GM12878 (cell line): ENCODE data around the gene BAZ2B. TPM values are rescaled to one million over a fixed set of nuclear protein-coding genes. Genes with fewer than 3 reads are reported as not detected.

Experiments
- ATAC-seq: fragments of 200-7000 bp; cut with Tn5 transposase; 3 replicates; pipeline ENCODE4 v1.9.1; 2020; ENCODE audit warnings: mild to moderate bottlenecking, moderate library complexity
- BruUV-seq: library from RNA; stranded (reverse); fragments of 400-500 nt; replicated peaks from 2 replicates; lab custom pipeline; 2021; lab: Mats Ljungman, UMichigan
- CTCF ChIA-PET: fragments of 300-600 bp; sonication (Branson Sonifier 250); formaldehyde crosslinking; extraction: SDS; loops from one replicate; lab custom pipeline; 2021; ENCODE audit warnings: inconsistent platforms; lab: Yijun Ruan, JAX
- POLR2A ChIA-PET: fragments of 350-600 bp; formaldehyde crosslinking; extraction: SDS; loops from one replicate; lab custom pipeline; 2021; ENCODE audit warnings: inconsistent platforms; lab: Charles Lee
- RAD21 ChIA-PET: fragments of 300-600 bp; sonication (Branson Sonifier 250); formaldehyde crosslinking; loops from one replicate; lab custom pipeline; 2023; ENCODE audit warnings: antibody characterized with exemption; ENCODE audit not compliant: unreplicated experiment; lab: Charles Lee
- SMC1A ChIA-PET: fragments of 300-600 bp; sonication (Branson Sonifier 250); formaldehyde crosslinking; loops from one replicate; lab custom pipeline; 2023; ENCODE audit not compliant: unreplicated experiment, uncharacterized antibody; lab: Charles Lee
- DNase-seq: peaks from one replicate; pipeline ENCODE4 v3.0.0-alpha.2; 2011; ENCODE audit warnings: low read depth, low spot score
- FAIRE-seq: peaks from 3 replicates; lab custom pipeline; 2011; peaks lifted over from hg19 to GRCh38; lab: Jason Lieb, UNC
- H2AFZ ChIP-seq: 2 replicates; pipeline ENCODE4 v1.6.0; 2011; ENCODE audit warnings: low read depth, low read length, control low read depth; ENCODE audit not compliant: control insufficient read depth
- H3K27ac ChIP-seq: 2 replicates; pipeline ENCODE4 v1.5.1; 2011; ENCODE audit warnings: control low read depth; ENCODE audit not compliant: control insufficient read depth, insufficient read depth
- H3K27me3 ChIP-seq, 2 experiments: replicated peaks in 1 of 2; 2 replicates each; pipeline versions ENCODE4 v1.6.0 to v1.6.1; 2011; ENCODE audit warnings: low read length in 1 of 2; ENCODE audit not compliant: control insufficient read depth in 2 of 2, insufficient read depth in 2 of 2
- H3K36me3 ChIP-seq, 2 experiments: 2 replicates each; pipeline ENCODE4 v1.5.1; 2011; ENCODE audit warnings: low read length in 1 of 2; ENCODE audit not compliant: control insufficient read depth in 2 of 2, insufficient read depth in 2 of 2
- H3K4me1 ChIP-seq: 2 replicates; pipeline ENCODE4 v1.6.1; 2011; ENCODE audit warnings: mild to moderate bottlenecking, low read length, moderate library complexity, mixed read lengths; ENCODE audit not compliant: control insufficient read depth, insufficient read depth
- H3K4me2 ChIP-seq: 2 replicates; pipeline ENCODE4 v1.6.0; 2011; ENCODE audit warnings: control low read depth; ENCODE audit not compliant: control insufficient read depth, insufficient read depth
- H3K4me3 ChIP-seq: fragments of 200-600 bp; sonication (generic); 2 replicates; pipeline ENCODE4 v1.5.1; 2016
- H3K79me2 ChIP-seq: 2 replicates; pipeline ENCODE4 v1.6.0; 2011; ENCODE audit warnings: low read length; ENCODE audit not compliant: control insufficient read depth, insufficient read depth
- H3K9ac ChIP-seq: 2 replicates; pipeline ENCODE4 v1.8.0; 2011; ENCODE audit warnings: low read length, control low read depth, mixed read lengths; ENCODE audit not compliant: control insufficient read depth, insufficient read depth
- H3K9me3 ChIP-seq: replicated peaks from 3 replicates; pipeline ENCODE4 v1.5.1; 2011; ENCODE audit warnings: mild to moderate bottlenecking, low read length; ENCODE audit not compliant: control insufficient read depth, insufficient read depth
- H4K20me1 ChIP-seq: 2 replicates; pipeline ENCODE4 v1.6.0; 2011; ENCODE audit not compliant: control insufficient read depth, insufficient read depth
- BHLHE40 ChIP-seq, 2 experiments: fragments of 450-650 bp in 1 of 2; IDR thresholded peaks; 2 replicates each; pipeline ENCODE4 v1.6.1; 2011 to 2017; ENCODE audit warnings: low read depth in 2 of 2, borderline replicate concordance in 1 of 2, improper control_type of control experiment in 1 of 2, low read length in 1 of 2, mild to moderate bottlenecking in 1 of 2
- CBX5 ChIP-seq: sonication (generic); IDR thresholded peaks from 2 replicates; pipeline ENCODE4 v1.6.1; 2016; ENCODE audit warnings: low read depth, moderate library complexity, mild to moderate bottlenecking, inconsistent platforms
- CHD2 ChIP-seq: IDR thresholded peaks from 2 replicates; pipeline ENCODE4 v1.6.1; 2011; ENCODE audit warnings: low read depth, low read length, improper control_type of control experiment, borderline replicate concordance
- CHD4 ChIP-seq: fragments of 200-600 bp; sonication (generic); IDR thresholded peaks from 2 replicates; pipeline ENCODE4 v1.6.1; 2016; ENCODE audit warnings: mild to moderate bottlenecking
- CREM ChIP-seq: IDR thresholded peaks from 2 replicates; pipeline ENCODE4 v1.6.1; 2014; ENCODE audit warnings: antibody characterized with exemption, low read depth
- FOXM1 ChIP-seq: IDR thresholded peaks from 2 replicates; pipeline ENCODE4 v1.6.1; 2012; ENCODE audit warnings: low read depth, mild to moderate bottlenecking, inconsistent platforms, low read length, moderate library complexity
- KDM1A ChIP-seq: fragments of 200-600 bp; sonication (generic); IDR thresholded peaks from 2 replicates; pipeline ENCODE4 v1.6.1; 2016; ENCODE audit warnings: borderline replicate concordance
- NRF1 ChIP-seq: conservative IDR thresholded peaks from 2 replicates; pipeline ENCODE4 v1.6.1; 2011; ENCODE audit warnings: mild to moderate bottlenecking, low read depth, low read length, improper control_type of control experiment
- POLR2A ChIP-seq: IDR thresholded peaks from 2 replicates; pipeline ENCODE4 v1.6.1; 2011; ENCODE audit warnings: low read depth, mild to moderate bottlenecking, low read length
- POLR2AphosphoS2 ChIP-seq: IDR thresholded peaks from 2 replicates; pipeline ENCODE4 v1.6.1; 2011; ENCODE audit warnings: low read depth, mild to moderate bottlenecking, low read length, improper control_type of control experiment, moderate library complexity
- POLR2AphosphoS5 ChIP-seq: IDR thresholded peaks from 2 replicates; pipeline ENCODE4 v1.6.1; 2011; ENCODE audit warnings: mild to moderate bottlenecking, low read length, inconsistent platforms
- SP1 ChIP-seq: IDR thresholded peaks from one replicate; pipeline ENCODE4 v1.6.1; 2011; ENCODE audit warnings: low read depth, low read length
- SREBF1 ChIP-seq: IDR thresholded peaks from 2 replicates; pipeline ENCODE4 v1.6.1; 2012; ENCODE audit warnings: mild to moderate bottlenecking, low read length
- SRF ChIP-seq, 2 experiments: IDR thresholded peaks; 2 replicates each; pipeline ENCODE4 v1.6.1; 2011; ENCODE audit warnings: low read depth in 2 of 2, low read length in 2 of 2, mild to moderate bottlenecking in 1 of 2, moderate library complexity in 1 of 2
- WRNIP1 ChIP-seq: IDR thresholded peaks from 2 replicates; pipeline ENCODE4 v1.6.1; 2011; ENCODE audit warnings: low read depth, low read length, improper control_type of control experiment, borderline replicate concordance
- ZNF207 ChIP-seq: fragments of 450-650 bp; IDR thresholded peaks from 2 replicates; pipeline ENCODE4 v1.6.1; 2014; ENCODE audit warnings: antibody characterized with exemption, mild to moderate bottlenecking, borderline replicate concordance
- WGBS: methylation state at CpG from one replicate; pipeline ENCODE4 v1.1.6; 2016; ENCODE audit warnings: low lambda C conversion rate; ENCODE audit not compliant: insufficient replicate concordance, insufficient coverage; ENCODE audit errors: missing lambda C conversion rate; 5-methylcytosine and 5-hydroxymethylcytosine counted together
- in situ Hi-C: fragments of 300-500 bp; cut with MboI; formaldehyde crosslinking; loops from 9 replicates; pipeline ENCODE4 v1.14.3; 2018; ENCODE audit warnings: mixed read lengths
- intact Hi-C: fragments of 100-400 bp; cut with micrococcal nuclease; formaldehyde crosslinking; loops from one replicate; pipeline ENCODE4 v1.14.2; 2022; ENCODE audit not compliant: unreplicated experiment
- polyA plus RNA-seq, 11 experiments: library from polyadenylated mRNA; depleted of rRNA in 4 of 11; unstranded in 6 of 11; stranded (reverse) in 5 of 11; fragments of >200 nt; fragmentation: Nextera tagmentation in 4 of 11; fragmentation: Illumina TruSeq in 1 of 11; extraction: Ambion mirVana in 4 of 11; extraction: Trizol in 1 of 11; gene quantifications; 1 replicate in 1 of 11; 2 replicates in 10 of 11; pipeline versions ENCODE4 v1.2.1 to v1.2.3, GENCODE V29; 2011 to 2016; ENCODE audit warnings: inconsistent platforms in 2 of 11, missing spikeins in 2 of 11, low read depth in 1 of 11
- total RNA-seq, 4 experiments: library from RNA; depleted of rRNA in 3 of 4; stranded (reverse); fragments of >200 nt in 3 of 4; fragmentation: Illumina TruSeq in 1 of 4; extraction: Trizol in 1 of 4; gene quantifications; 2 replicates each; pipeline versions ENCODE4 v1.2.1 to v1.2.3, GENCODE V29; 2013 to 2021
- TF ChIP-seq, protein P1 (sequence below), 3 experiments: IDR thresholded peaks in 2 of 3; conservative IDR thresholded peaks in 1 of 3; 2 replicates each; pipeline ENCODE4 v1.5.1; 2011; ENCODE audit warnings: low read depth in 3 of 3, low read length in 3 of 3, mild to moderate bottlenecking in 3 of 3, control low read depth in 2 of 3, moderate library complexity in 2 of 3, inconsistent platforms in 1 of 3, mixed read lengths in 1 of 3; ENCODE audit not compliant: control insufficient read depth in 2 of 3, insufficient read depth in 1 of 3; ENCODE audit errors: extremely low read depth in 1 of 3
- TF ChIP-seq, protein P2 (sequence below): fragments of 450-650 bp; IDR thresholded peaks from 2 replicates; pipeline ENCODE4 v1.6.1; 2017; ENCODE audit warnings: low read depth, mild to moderate bottlenecking, moderate library complexity

BAZ2B gene
- total and polyA plus RNA-seq, 10 of the 15 experiments (the other 5 are each of a cell fraction or from before 2014, with no cell fraction given): 8.8 to 49.7 (median 24.7) TPM

DNA sequence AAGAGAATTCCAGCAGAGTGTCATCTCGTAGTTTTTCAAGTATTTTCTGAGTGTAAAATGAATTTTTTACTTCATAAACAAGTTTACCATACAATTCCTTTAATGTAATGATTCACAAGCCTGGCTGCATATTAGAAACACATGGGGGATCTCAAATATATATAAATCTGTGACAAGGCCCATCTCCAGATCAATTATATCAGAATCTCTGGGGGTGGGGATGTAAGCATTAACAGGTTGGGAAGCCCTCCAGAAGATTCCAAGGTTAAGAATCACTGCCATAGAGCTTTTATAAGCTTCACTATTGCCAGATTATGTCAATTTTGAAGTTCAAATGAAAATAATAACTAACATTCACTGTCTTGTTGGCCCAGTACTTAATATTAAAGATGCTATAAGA, 111.2 kb downstream of the BAZ2B start (continued):
- TF ChIP-seq, protein P1, sequence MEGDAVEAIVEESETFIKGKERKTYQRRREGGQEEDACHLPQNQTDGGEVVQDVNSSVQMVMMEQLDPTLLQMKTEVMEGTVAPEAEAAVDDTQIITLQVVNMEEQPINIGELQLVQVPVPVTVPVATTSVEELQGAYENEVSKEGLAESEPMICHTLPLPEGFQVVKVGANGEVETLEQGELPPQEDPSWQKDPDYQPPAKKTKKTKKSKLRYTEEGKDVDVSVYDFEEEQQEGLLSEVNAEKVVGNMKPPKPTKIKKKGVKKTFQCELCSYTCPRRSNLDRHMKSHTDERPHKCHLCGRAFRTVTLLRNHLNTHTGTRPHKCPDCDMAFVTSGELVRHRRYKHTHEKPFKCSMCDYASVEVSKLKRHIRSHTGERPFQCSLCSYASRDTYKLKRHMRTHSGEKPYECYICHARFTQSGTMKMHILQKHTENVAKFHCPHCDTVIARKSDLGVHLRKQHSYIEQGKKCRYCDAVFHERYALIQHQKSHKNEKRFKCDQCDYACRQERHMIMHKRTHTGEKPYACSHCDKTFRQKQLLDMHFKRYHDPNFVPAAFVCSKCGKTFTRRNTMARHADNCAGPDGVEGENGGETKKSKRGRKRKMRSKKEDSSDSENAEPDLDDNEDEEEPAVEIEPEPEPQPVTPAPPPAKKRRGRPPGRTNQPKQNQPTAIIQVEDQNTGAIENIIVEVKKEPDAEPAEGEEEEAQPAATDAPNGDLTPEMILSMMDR (IDR thresholded peaks at IDR 0.05 in 2 of 3, conservative IDR thresholded peaks at IDR 0.05 in 1 of 3; ENCODE audit: control insufficient read depth in 2 of 3, extremely low read depth in 1 of 3, insufficient read depth in 1 of 3, low read depth in 3 of 3, low read length in 3 of 3): no peak
- no peak for TF ChIP-seq POLR2AphosphoS5
- TF ChIP-seq CBX5: no peak
- no peak for TF ChIP-seq POLR2A
- no peak for TF ChIP-seq CHD2
- no peak for TF ChIP-seq FOXM1
- TF ChIP-seq CREM: no peak
- no peak for TF ChIP-seq SREBF1
- no peak for TF ChIP-seq SP1
- TF ChIP-seq WRNIP1: no peak

DNA sequence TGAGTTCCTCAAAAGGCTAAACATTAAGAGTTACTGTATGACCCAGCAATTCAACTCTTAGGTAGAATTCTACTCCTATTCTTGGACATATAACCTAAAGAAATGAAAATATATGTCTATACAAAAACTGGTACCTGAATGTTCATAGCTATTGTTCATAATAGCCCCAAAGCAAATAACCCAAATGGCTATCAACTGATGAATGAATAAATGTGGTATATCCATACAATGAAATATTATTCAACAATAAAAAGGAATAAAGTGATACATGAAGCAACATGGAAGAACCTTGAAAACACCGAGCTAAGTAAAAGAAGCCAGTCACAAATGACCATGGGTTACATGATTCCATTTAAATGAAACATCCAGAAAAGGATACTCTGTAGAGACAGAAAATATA, 114.6 kb downstream of the BAZ2B start:
- Histone ChIP-seq H4K20me1 (no peaks in the 10 kb centered on the region), H3K79me2 (no peaks in the 10 kb centered on the region), H2AFZ (no peak overlapping the region), H3K36me3 (no peaks in the 10 kb centered on the region), H3K27ac (no peak overlapping the region), H3K4me1 (no peaks in the 10 kb centered on the region), H3K9ac (no peak overlapping the region), H3K4me2 (no peak overlapping the region), H3K27me3 (no peaks in the 10 kb centered on the region), H3K9me3 (no peaks in the 10 kb centered on the region), H3K4me3 (no peak overlapping the region)
- no peak for ATAC-seq
- intact Hi-C loops: no loop called here
- in situ Hi-C loops: no loop called here
- ChIA-PET SMC1A (interaction anchor here (1.2 kb wide), 1 partner anchor 113 kb away, joined by 3 read pairs; no protein-coding TSS in a partner anchor), RAD21 (interaction anchor here (0.9 kb wide), 1 partner anchor 436 kb away, joined by 3 read pairs; no protein-coding TSS in a partner anchor), CTCF (interaction anchor here (0.7 kb wide), 1 partner anchor 223 kb away, joined by 4 read pairs; no protein-coding TSS in a partner anchor), POLR2A (interaction anchor here (0.6 to 0.7 kb wide), 2 partner anchors 294 to 436 kb away, joined by 4 to 6 read pairs; no protein-coding TSS in a partner anchor)
- DNase-seq: no peak
- no peak for FAIRE-seq
- no TSS peak for BruUV-seq
- WGBS: 100% methylated on average over 1 of the region's 1 CpG
- TF ChIP-seq CHD4 (no peak), POLR2AphosphoS2 (no peak), BHLHE40 (IDR thresholded peaks at IDR 0.05; ENCODE audit: borderline replicate concordance in 1 of 2, low read depth in 2 of 2, low read length in 1 of 2) (no peak), SRF (IDR thresholded peaks at IDR 0.05; ENCODE audit: low read depth in 2 of 2, low read length in 2 of 2) (no peak), NRF1 (no peak), KDM1A (no peak), ZNF207 (no peak)
- TF ChIP-seq, protein P2, sequence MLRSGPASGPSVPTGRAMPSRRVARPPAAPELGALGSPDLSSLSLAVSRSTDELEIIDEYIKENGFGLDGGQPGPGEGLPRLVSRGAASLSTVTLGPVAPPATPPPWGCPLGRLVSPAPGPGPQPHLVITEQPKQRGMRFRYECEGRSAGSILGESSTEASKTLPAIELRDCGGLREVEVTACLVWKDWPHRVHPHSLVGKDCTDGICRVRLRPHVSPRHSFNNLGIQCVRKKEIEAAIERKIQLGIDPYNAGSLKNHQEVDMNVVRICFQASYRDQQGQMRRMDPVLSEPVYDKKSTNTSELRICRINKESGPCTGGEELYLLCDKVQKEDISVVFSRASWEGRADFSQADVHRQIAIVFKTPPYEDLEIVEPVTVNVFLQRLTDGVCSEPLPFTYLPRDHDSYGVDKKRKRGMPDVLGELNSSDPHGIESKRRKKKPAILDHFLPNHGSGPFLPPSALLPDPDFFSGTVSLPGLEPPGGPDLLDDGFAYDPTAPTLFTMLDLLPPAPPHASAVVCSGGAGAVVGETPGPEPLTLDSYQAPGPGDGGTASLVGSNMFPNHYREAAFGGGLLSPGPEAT: no peak
